DOHH2 (cell line): ENCODE data around the gene CTNNBL1.

Source experiments
- H3F3A ChIP-seq: fragments of 200-600 bp; sonication (generic), shearing (Covaris generic); 2 replicates; pipeline ENCODE4 v1.6.0; 2016; ENCODE audit warnings: antibody characterized with exemption, mild to moderate bottlenecking; ENCODE audit not compliant: control insufficient read depth, insufficient read depth
- H3K27ac ChIP-seq: fragments of 200-600 bp; sonication (generic); 2 replicates; pipeline ENCODE4 v1.5.1; 2014; ENCODE audit warnings: low read depth, mild to moderate bottlenecking, low read length, moderate library complexity
- H3K27me3 ChIP-seq: fragments of 200-600 bp; sonication (generic); 2 replicates; pipeline ENCODE4 v1.6.1; 2014; ENCODE audit warnings: mild to moderate bottlenecking, low read length, mixed read lengths; ENCODE audit not compliant: control insufficient read depth
- H3K36me3 ChIP-seq: fragments of 200-600 bp; sonication (generic); 2 replicates; pipeline ENCODE4 v1.6.1; 2014; ENCODE audit warnings: mild to moderate bottlenecking, low read length, moderate library complexity, mixed read lengths; ENCODE audit not compliant: control insufficient read depth
- H3K4me1 ChIP-seq: fragments of 200-600 bp; sonication (generic); 2 replicates; pipeline ENCODE4 v1.6.1; 2014; ENCODE audit warnings: mild to moderate bottlenecking, low read length, mixed read lengths; ENCODE audit not compliant: control insufficient read depth
- H3K4me2 ChIP-seq: fragments of 200-600 bp; sonication (generic); 2 replicates; pipeline ENCODE4 v1.6.0; 2014; ENCODE audit warnings: mild to moderate bottlenecking, low read length, moderate library complexity
- H3K4me3 ChIP-seq: fragments of 200-600 bp; sonication (generic); 2 replicates; pipeline ENCODE4 v1.5.1; 2014; ENCODE audit warnings: mild to moderate bottlenecking, low read length, mixed read lengths
- H3K79me2 ChIP-seq: fragments of 200-600 bp; sonication (generic); 2 replicates; pipeline ENCODE4 v1.6.1; 2014; ENCODE audit warnings: mild to moderate bottlenecking, low read length, mixed read lengths; ENCODE audit not compliant: control insufficient read depth
- H3K9me2 ChIP-seq: fragments of 200-600 bp; sonication (generic); replicated peaks from 2 replicates; pipeline ENCODE4 v1.6.1; 2014; ENCODE audit warnings: mild to moderate bottlenecking, low read length, mixed read lengths; ENCODE audit not compliant: control insufficient read depth
- H3K9me3 ChIP-seq: fragments of 200-600 bp; sonication (generic); 2 replicates; pipeline ENCODE4 v1.6.1; 2014; ENCODE audit warnings: antibody characterized with exemption, low read length, mixed read lengths; ENCODE audit not compliant: control insufficient read depth, insufficient read depth
- H4K20me1 ChIP-seq: fragments of 200-600 bp; sonication (generic); 2 replicates; pipeline ENCODE4 v1.6.0; 2014; ENCODE audit warnings: low read depth, mild to moderate bottlenecking, antibody characterized with exemption, low read length, moderate library complexity; ENCODE audit not compliant: control insufficient read depth, insufficient read depth
- CTCF ChIP-seq: fragments of 200-600 bp; sonication (generic); IDR thresholded peaks from one replicate; pipeline ENCODE4 v1.5.1; 2014; ENCODE audit warnings: antibody characterized with exemption, mild to moderate bottlenecking, low read depth, low read length; ENCODE audit not compliant: poor library complexity, severe bottlenecking
- EZH2phosphoT487 ChIP-seq: fragments of 200-600 bp; sonication (generic); IDR thresholded peaks from 2 replicates; pipeline ENCODE4 v1.6.1; 2017; ENCODE audit warnings: borderline replicate concordance, mild to moderate bottlenecking, antibody characterized with exemption, low read length, moderate library complexity, mixed read lengths

CTNNBL1 gene

DNA sequence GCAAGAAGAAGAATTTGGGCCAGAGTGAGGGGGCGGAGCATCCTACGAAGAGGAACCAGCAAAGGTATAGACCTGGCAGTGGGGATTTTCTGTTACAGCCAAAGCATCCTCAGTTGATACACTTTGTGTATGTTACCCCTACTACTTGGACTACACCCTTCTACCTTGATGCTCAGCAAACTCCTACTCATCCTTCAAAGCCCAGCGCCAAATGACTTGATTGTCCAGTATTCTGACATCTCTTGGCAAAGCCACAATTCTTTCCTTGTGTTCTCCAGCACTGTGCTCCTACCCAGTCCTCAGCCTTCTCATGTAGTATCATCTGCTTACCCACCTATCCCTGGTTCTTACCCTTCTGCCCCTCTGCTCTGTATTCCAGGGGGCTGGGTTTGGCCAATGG, 21.7 kb upstream of the CTNNBL1 start:
- Histone ChIP-seq H3K9me2 (no peaks in the 10 kb centered on the region), H3K4me3 (no peak overlapping the region), H3F3A (no peaks in the 10 kb centered on the region), H3K27me3 (peaks cover 7% of the 10 kb centered on the region), H4K20me1 (no peaks in the 10 kb centered on the region), H3K9me3 (no peaks in the 10 kb centered on the region), H3K36me3 (no peaks in the 10 kb centered on the region), H3K27ac (no peak overlapping the region), H3K79me2 (no peaks in the 10 kb centered on the region), H3K4me1 (no peaks in the 10 kb centered on the region), H3K4me2 (no peak overlapping the region)
- TF ChIP-seq CTCF (no peak), EZH2phosphoT487 (no peak)

- no peaks in the 10 kb centered on the region for H4K20me1 ChIP-seq
- H3K4me3 ChIP-seq, result no peak overlapping the region
- no peaks in the 10 kb centered on the region for H3F3A ChIP-seq
- H3K36me3 ChIP-seq, result no peaks in the 10 kb centered on the region
- no peak overlapping the region for H3K27ac ChIP-seq
- H3K9me2 ChIP-seq, result no peaks in the 10 kb centered on the region
- H3K27me3 ChIP-seq, result peaks cover 19% of the 10 kb centered on the region
- no peak for TF ChIP-seq CTCF
- H3K79me2 ChIP-seq, result no peaks in the 10 kb centered on the region
- no peak overlapping the region for H3K4me2 ChIP-seq
- no peaks in the 10 kb centered on the region for H3K9me3 ChIP-seq
- H3K4me1 ChIP-seq, result no peaks in the 10 kb centered on the region
Observed at GRCh38 chr20:37673444-37673843, 20.4 kb upstream of the CTNNBL1 start.

DNA sequence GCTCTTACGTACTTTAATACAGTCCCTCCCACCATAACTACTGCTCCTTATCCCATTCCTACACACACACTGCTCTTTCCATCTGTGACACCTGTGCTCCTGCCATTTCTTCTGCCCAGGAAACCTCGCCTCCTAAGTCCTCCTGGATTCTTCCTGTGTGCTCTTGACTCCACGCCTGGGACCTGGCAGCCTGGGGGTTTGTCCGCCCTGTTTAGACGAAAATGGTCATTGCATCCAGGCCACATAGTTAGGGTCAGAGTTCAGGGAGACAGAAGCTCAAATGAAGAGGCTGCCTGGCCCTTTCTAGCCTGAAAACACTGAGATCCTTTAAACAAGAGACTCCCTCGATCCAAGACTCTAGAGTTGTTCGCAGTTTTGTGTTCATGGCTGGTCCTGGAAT, 17.4 kb upstream of the CTNNBL1 start:
- Histone ChIP-seq H4K20me1 (no peaks in the 10 kb centered on the region), H3K4me2 (no peak overlapping the region), H3K27ac (no peak overlapping the region), H3K9me2 (no peaks in the 10 kb centered on the region), H3F3A (no peaks in the 10 kb centered on the region), H3K79me2 (no peaks in the 10 kb centered on the region), H3K27me3 (peaks cover 22% of the 10 kb centered on the region), H3K4me1 (no peaks in the 10 kb centered on the region), H3K36me3 (no peaks in the 10 kb centered on the region), H3K9me3 (no peaks in the 10 kb centered on the region), H3K4me3 (no peak overlapping the region)
- TF ChIP-seq CTCF, result no peak
- no peak for TF ChIP-seq EZH2phosphoT487
